HG03135 (cell line): ENCODE results near the gene CDK9.
A peak's percentile ranks its signal among the peaks of the same experiment; 100 is the strongest.

ENCODE experiments used
- ATAC-seq: cut with Tn5 transposase; IDR thresholded peaks from one replicate; pipeline ENCODE4 v1.9.1; 2021; ENCODE audit warnings: mild to moderate bottlenecking, moderate library complexity; ENCODE audit not compliant: unreplicated experiment

Gene CDK9

DNA sequence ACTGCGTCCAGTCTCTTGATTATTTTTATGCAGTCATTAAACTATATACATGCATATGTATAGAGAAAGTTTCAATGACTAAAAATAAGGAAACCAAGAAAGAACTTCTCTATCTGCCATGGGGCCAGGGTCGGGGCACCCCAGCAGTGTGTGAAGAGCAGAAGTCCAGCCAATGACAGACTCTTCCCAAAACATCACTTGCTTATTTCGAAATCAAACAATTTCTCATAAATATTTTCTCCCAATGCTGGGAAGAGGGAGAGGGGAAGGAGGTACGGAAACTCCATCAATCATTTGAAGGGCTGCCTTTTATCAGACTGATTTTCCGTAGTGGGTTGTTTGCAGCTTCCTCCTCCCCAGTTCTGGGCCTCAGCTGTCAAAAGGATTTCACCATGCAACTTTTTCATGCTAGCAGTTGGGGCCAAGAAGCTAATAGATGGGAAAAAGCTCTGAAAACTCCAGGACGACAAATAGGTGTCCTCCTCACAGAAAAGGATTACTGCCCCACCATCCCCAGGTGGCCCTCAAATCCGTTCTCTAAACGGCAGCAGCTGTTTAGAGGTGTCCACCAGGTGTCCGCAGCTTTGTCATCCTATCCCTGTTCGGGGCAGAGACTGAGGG, 16.2 kb downstream of the CDK9 start:
- no peak for ATAC-seq

DNA sequence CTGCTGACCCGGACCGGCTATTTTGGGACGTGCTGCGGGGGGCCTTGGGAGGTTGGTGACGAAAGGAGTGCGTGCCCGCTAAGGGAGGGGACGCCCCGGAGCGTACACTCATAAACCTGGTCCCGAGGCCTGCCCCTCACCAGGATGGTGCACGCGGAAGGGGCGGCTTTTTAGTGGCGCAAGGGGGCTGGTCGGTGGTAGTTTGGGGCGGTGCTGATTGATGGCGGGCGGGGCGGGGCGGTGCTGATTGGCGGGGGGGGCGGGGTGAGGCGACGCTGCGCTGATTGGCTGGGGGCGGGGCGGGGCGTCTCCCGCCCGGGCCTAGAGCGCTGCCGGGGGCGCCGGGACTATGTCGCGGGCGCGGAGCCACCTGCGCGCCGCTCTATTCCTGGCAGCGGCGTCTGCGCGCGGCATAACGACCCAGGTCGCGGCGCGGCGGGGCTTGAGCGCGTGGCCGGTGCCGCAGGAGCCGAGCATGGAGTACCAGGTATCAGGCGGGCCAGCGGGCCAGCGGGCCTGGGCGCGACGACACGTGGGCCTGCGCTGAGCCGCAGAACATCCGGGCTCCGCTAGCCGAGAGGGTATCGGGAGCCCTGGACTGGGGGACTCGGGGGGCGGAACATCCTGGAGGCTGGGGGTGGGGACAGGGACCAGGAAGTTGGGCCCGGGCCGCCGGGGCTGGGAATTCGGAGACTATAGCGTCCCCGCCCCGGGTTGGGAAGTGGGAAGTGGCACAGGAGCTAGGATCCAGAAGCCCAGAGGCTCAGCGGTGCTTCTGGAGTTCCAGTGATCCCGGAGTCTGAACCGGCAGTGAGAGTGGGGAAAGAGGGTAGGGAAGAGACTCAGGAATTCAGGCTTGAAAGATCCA, 17.0 kb downstream of the CDK9 start, which contains the start of gene FPGS:
FPGS (plus strand) TSS at position 307 of the 868 bp plus-strand sequence; CDS start at position 350, 43 bp downstream.
- ATAC-seq: peak; percentile 67

DNA sequence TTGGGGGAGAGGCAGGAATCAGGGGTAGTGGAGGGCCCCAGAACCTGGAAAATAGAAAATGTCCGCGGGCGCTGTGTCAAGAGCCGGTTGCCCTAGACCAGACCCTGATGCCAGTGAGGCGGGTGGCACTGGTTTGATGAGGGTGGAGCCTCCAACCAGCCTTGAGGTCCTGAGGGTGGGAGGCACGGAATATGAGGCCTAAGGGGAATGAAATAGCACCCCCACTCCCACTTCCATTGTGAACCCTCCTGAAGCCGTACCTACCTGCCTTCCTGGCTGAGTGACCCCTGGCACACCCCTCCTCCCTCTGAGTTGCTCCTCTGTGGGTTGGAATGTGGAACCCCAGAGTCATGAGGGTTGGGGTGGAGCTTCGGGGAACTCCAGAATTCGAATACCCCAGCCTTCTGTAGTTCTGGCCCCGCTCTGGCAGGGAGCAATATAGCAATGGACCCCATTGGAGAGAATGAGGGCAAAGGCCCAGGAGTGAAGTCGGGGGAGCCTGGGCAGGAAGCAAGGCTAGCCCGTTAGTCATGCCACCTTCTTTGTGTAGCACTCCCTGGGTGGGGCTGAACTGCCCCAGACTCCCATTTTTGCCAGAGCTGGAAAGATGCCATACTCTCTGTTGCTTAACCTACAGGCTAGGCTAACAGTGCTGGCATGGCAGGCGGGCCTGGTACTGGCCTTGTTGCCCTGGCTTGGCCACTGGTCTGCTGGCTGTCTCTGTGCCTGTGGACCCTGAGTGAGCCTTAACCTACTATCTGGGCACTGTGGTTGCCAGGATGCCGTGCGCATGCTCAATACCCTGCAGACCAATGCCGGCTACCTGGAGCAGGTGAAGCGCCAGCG, 17.9 kb downstream of the CDK9 start:
- no peak for ATAC-seq

DNA sequence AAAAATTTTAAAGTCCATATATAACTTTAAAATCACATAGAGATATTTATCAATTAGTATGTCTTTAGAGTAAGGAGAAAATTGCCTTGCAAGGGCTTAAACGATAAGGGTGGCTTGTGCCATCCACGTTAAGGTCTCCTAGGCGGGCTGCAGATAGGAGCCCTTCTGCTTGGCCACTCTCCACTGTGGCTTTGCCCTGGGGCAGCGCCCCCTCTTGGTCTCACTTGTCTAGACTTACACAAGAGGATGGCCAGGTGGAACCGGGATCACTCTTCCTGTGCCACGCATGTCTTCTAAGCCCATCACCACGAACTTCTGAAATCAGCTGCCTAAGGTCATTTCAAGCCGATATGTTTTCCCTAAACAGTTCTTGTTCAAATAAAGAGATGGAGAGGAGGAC, 19.8 kb downstream of the CDK9 start:
- ATAC-seq: no peak

DNA sequence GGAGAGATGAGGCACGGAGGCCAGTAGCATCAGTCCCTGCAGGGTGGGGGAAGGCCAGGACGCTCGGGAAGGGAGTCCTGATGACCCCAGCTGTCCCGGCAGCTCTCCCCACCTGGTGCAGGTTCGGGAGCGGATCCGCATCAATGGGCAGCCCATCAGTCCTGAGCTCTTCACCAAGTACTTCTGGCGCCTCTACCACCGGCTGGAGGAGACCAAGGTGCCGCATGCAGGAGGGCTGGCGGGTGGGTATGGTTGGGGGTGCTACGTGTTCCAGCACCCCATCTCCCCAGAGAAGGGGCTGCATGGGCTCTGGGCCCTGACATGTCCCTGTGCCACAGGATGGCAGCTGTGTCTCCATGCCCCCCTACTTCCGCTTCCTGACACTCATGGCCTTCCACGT, 21.0 kb downstream of the CDK9 start:
- no peak for ATAC-seq

DNA sequence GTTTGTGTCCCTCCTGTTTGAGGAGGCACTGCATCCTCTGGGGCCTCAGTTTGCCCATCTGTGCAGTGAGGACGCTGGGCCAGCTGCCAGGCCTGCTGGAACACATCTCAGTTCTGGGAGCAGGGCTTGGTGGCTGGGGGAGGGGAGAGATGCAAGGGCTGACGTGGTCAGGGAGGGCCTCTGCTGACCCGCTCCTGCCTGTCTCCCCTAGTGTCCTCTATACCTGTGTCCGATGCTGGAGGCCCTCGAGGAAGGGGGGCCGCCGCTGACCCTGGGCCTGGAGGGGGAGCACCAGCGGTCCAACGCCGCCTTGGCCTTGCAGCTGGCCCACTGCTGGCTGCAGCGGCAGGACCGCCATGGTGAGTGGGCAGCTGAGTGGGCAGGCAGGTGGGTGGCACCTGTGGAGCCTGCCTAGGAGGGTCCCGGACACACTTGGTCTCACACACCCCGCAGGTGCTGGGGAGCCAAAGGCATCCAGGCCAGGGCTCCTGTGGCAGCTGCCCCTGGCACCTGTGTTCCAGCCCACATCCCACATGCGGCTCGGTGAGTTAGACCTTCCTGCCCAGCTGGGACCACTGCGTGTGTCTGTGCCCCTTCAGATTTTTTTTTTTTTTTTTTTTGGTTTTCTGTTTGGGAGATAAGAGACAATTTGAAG, 22.6 kb downstream of the CDK9 start:
- ATAC-seq: no peak

DNA sequence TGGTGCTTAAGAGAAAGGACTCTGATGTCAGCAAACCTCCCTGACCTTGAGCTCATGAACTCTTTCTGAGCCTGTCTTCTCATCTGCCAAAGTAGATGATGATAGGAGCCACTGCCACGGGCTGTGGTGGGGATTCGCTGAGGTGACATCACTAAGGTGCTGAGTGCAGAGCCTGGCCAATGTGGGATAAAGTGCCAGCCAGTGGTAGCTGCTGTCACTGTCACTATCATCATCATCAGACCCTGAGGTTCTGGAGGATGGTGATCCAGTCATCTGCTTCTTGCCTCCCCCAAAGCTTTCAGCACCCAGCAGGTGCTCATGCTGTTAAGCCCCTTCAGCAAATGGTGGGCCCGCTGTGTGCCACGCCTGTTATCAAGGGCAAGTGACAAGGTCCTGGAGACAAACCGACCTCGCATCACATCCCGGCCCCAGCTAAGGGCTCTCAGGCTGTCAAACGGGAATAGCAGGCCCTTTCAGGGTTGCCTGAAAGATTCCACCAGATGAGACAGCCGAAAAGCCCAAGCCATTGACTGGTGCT, 23.2 kb downstream of the CDK9 start:
- no peak for ATAC-seq

DNA sequence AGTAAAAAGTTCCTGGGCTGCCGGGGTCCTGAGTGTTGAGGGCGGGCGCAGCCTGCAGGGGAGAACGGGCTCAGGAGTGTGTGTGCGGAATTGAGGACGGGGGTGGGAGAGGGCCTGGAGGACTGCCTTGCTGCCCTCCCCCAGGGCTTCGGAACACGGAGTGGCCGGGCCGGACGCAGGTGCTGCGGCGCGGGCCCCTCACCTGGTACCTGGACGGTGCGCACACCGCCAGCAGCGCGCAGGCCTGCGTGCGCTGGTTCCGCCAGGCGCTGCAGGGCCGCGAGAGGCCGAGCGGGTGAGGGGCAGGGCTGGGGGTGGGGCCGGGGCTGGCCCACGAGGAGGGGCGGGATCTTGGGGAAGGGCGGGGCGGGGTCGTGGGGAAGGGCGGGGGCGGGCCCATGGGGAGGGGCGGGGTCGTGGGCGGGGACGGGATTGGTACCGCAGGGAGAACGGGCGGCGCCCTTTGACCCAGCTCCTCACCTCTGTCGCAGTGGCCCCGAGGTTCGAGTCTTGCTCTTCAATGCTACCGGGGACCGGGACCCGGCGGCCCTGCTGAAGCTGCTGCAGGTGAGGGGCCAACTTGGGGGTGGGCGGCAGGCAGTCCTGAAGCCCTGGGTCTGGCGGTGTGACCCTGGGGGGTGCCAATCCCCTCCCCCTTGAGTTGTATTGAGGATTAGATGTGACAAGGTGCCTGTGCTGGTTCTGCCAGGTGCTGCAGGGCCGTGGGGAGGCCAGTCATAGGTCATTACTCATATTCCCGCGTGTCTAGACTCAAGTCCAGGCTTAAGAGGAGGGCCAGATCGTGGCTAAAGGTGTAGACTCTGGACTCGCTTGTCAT, 23.9 kb downstream of the CDK9 start:
- ATAC-seq: no peak

DNA sequence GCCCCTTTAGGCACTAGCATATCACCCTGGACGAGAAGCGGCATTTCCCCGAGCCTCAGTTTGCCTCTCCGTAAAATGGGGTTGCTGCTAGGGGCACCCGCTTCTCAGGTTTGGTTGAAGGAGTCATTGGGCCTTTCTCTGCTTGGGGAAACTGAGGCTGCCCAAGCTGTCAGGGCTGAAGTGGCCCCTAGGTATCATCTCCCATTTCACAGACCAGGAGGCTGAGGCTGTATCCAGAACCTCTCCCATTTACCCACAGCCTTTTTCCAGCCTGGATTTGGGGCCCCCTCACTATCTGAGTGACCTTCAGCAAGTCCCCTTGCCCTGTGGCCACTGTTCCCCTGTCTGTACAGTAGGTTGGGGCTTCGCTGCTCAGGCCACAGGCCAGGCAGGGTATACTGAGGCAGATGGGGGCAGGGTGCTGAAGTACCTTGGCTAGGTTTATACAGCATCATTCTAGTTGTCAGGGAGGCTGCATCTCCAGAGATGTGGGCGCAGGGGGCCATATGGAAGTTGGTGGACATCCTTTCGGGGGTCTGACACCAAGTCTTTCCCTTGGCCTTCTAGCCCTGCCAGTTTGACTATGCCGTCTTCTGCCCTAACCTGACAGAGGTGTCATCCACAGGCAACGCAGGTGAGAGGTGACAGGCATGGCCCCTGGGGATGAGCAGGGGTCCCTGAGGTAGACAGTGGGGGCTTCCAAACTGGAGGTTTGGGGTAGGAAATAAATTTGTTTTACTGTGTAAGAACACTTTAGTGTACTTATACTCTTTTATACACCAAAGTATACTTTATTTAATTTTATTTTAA, 24.7 kb downstream of the CDK9 start:
- no peak for ATAC-seq

DNA sequence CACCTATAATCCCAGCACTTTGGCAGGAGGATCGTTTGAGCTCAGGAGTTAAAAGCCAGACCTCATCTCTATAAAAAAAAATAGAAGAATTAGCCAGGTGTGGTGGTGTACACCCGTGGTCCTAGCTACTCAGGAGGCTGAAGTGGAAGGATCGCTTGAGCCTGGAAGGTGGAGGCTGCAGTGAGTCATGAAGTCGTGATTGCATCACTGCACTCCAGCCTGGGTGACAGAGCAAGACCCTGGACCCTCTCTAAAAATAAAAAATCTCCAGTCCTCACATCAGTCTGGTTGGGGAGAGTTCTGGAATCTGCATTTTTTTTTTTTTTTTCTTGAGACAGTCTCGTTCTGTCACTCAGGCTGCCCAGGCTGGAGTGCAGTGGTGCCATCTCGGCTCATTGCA, 26.2 kb downstream of the CDK9 start:
- ATAC-seq: no peak

DNA sequence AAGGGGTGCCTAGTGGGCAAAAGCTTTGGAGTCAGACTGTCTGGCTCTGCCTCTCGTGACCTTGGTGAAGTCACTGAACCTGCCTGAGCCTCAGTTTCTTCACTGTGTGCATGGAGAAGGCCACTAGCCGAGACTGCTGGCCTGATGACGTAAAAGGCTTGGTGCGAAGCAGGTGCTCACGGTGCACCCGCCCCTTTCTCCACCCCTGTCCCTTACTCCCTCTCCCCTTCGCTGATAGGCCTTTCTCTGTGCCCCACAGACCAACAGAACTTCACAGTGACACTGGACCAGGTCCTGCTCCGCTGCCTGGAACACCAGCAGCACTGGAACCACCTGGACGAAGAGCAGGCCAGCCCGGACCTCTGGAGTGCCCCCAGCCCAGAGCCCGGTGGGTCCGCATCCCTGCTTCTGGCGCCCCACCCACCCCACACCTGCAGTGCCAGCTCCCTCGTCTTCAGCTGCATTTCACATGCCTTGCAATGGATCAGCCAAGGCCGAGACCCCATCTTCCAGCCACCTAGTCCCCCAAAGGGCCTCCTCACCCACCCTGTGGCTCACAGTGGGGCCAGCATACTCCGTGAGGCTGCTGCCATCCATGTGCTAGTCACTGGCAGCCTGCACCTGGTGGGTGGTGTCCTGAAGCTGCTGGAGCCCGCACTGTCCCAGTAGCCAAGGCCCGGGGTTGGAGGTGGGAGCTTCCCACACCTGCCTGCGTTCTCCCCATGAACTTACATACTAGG, 27.3 kb downstream of the CDK9 start:
- no peak for ATAC-seq

DNA sequence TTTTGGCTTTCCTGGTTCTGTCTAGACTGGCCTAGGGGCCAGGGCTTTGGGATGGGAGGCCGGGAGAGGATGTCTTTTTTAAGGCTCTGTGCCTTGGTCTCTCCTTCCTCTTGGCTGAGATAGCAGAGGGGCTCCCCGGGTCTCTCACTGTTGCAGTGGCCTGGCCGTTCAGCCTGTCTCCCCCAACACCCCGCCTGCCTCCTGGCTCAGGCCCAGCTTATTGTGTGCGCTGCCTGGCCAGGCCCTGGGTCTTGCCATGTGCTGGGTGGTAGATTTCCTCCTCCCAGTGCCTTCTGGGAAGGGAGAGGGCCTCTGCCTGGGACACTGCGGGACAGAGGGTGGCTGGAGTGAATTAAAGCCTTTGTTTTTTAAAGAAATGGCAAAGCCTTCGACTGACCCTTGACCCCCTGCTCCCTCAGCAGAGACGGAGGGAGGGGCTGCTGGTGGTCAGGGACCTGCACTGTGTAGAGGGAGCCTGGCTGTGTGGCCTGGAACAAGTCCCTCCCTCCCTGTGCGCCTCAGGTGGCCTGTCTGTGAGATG, 27.9 kb downstream of the CDK9 start:
- no peak for ATAC-seq

DNA sequence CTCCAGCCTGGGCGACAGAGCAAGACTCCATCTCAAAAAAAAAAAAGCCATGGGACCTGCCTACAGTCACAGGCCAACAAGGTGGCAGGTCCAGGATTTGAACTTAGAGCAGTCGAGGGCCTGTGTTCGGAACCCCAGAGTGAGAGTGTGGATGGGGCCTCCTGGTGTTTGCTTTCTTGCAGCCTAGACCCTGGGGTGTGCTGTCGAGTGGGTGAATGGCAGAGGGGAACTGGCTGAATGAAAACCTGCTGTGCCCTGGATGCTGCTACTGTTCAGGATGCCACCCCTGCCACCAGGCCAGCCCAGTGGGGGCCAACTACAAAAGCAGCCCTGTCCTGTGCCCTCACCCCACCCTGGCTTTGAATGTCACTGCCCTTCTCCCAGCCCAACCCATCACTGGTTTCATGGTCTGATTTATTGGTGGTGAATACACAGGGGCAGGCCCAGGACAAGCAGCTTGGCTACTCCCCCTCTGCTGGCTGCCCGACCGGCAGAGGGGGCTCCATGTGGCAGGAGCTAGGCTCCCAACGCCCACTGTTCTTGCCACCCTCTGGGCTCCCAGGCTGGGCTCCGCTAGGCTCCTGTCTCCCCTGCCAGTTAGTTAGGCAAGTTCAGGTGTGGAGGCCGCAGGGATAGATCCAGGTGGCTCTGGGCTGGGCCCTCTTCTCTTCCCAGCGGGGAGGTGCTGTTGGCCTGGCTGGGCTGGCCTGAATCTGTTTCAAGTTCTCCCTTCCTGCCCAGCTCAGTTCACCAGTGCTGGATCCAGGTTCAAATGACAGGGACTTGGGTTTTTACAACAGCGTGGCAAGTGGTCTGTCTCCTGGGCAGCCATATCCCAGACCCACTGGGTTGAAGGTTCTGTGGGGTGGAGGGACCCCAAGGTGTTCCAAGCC, 29.0 kb downstream of the CDK9 start:
- no peak for ATAC-seq

DNA sequence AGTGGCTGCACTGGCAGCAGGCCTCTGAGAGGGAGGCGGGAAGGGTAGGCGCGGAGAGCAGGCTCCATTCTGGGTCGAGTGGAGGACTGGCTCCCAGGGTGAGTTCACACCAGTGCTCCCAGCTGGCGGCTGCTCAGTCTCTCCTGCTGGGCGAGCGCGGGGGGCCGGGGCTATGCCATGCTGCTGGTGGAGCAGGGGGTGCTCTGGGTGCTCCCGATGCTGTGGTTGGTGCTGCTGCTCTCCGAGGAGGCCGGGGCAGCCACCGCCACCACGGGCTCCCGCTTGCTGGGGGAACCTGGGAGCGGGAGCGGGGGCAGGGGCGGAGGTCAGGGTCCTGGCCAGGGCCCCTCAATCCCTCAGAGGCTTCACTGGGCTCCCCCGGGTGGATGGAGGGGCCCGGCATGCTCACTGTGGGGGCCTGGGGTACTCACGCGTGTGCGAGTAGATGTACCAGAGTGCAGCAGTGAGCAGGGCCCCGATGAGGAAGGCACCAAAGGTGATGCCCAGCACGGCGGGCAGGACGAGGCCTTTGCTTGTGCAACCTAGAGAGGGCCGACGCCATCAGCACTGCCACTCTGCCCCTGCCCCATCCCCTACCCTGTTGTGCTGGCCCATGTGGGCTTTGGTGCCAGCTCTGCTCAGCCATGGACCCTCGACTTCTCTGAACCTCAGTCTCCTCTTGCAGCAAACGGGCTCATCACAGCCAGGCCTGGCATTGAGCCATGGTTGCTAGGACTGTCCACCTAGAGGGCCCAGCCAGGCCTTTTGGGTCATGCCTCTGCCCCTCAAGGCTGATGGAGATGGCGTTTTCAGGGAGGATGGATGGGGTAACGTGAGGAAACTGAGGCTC, 29.9 kb downstream of the CDK9 start:
- no peak for ATAC-seq

DNA sequence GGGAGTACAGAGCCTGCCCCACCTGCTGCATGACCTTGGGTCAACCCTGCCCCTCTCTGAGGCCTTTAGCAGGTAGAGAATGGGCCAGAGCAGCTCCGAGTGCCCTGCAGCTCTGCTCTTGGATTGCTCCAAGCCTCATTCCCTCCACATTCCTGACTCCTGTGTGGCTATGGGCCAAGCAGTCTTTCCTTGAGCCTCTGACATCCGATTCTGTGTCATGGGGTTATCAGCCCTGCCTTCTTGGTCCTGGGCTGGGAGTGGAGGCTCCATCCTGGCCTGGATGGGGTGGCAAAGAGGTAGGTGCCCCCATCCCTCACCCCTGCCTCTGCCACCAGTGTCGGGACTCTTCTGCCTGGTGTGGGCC, 30.5 kb downstream of the CDK9 start:
- no peak for ATAC-seq

DNA sequence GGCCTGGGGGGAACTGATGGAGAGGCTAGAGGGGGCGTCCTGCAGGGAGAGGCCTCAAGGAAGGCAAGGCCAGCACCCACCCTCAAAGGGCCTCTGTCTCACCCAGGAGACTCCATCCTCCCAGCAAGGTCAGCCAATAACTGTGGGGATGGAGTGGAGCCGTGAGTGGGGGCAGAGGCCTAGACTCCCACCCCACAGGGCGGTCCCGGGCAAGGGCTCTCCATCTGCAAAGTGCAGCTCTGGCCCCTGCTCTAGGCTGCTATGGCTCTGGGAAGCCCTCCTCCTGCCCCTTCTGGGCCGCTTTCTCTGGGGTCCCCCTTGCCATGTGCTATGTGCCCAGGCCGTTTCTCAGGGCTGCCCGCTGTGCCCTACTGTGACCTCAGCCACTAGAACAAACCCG, 30.9 kb downstream of the CDK9 start:
- ATAC-seq: no peak
